Middle frontal gyrus (tissue), 1 donor: ENCODE results near the gene HID1.
"Not testable (repeated sequence)": the region's sequence is repeated elsewhere in the genome, so short reads cannot be mapped to it uniquely, and the experiment has no call there.

Source experiments
- DNase-seq: peaks from one replicate; pipeline ENCODE4 v3.0.0-alpha.2; 2015; ENCODE audit warnings: low spot score; ENCODE audit errors: extremely low spot score

HID1 gene

GRCh38 chr17:74969501-74969900 is 3.1 kb downstream of the HID1 start:
- not testable (repeated sequence) for DNase-seq

- DNase-seq = no peak
These were observed 4.2 kb downstream of the HID1 start for GRCh38 chr17:74968361-74968780.

- no peak for DNase-seq
These were observed 7.5 kb downstream of the HID1 start for GRCh38 chr17:74964988-74965622.

GRCh38 chr17:74964246-74964761 is 8.3 kb downstream of the HID1 start:
- no peak for DNase-seq

GRCh38 chr17:74963656-74964055 is 8.9 kb downstream of the HID1 start:
- DNase-seq = no peak

- DNase-seq = peak; percentile 13
These were observed 9.8 kb downstream of the HID1 start for GRCh38 chr17:74962622-74963394.

GRCh38 chr17:74961657-74962350 is 10.8 kb downstream of the HID1 start:
- DNase-seq = peak; percentile 65

GRCh38 chr17:74960570-74961342 is 11.8 kb downstream of the HID1 start:
- no peak for DNase-seq

GRCh38 chr17:74959826-74960515 is 12.6 kb downstream of the HID1 start:
- DNase-seq = no peak

- DNase-seq = no peak
These were observed 14.4 kb downstream of the HID1 start for GRCh38 chr17:74957935-74958740.

GRCh38 chr17:74956093-74956492 is 16.5 kb downstream of the HID1 start:
- DNase-seq = no peak

GRCh38 chr17:74954665-74955421 is 17.7 kb downstream of the HID1 start:
- DNase-seq = no peak

GRCh38 chr17:74954115-74954514 is 18.4 kb downstream of the HID1 start:
- no peak for DNase-seq

- no peak for DNase-seq
These were observed 19.3 kb downstream of the HID1 start for GRCh38 chr17:74953134-74953687.

GRCh38 chr17:74952431-74953133 is 20.0 kb downstream of the HID1 start:
- DNase-seq = no peak

GRCh38 chr17:74951680-74952421 is 20.7 kb downstream of the HID1 start:
- no peak for DNase-seq

GRCh38 chr17:74951065-74951464 is 21.5 kb downstream of the HID1 start:
- DNase-seq = no peak
